ENCODE results near the gene PRDM16. TPM values are rescaled to one million over a fixed set of nuclear protein-coding genes. Genes with fewer than 3 reads are reported as not detected.

Gene PRDM16
- polyA plus RNA-seq, 1 donor (not counting 4 experiments of a cell fraction or from before 2014, with no cell fraction given) = 0.05 TPM

GRCh38 chr1:3204725-3205124, 135.7 kb downstream of the PRDM16 start:
- Histone ChIP-seq H3K9ac (ENCODE audit: control insufficient read depth, extremely low read depth, insufficient read depth, low read length) (no peak overlapping the region), H3K79me2 (ENCODE audit: control insufficient read depth, insufficient read depth, low read length) (no peaks in the 10 kb centered on the region), H3K4me1 (ENCODE audit: control insufficient read depth, extremely low read depth, insufficient read depth, low read length) (no peaks in the 10 kb centered on the region), H4K20me1 (ENCODE audit: control insufficient read depth, extremely low read depth, insufficient read depth, low read length) (no peaks in the 10 kb centered on the region), H3K9me1 (ENCODE audit: control insufficient read depth, extremely low read depth, insufficient read depth, low read length) (no peaks in the 10 kb centered on the region), H3K4me2 (ENCODE audit: control insufficient read depth, extremely low read depth, insufficient read depth, low read depth, low read length) (no peak overlapping the region), H3K27ac (ENCODE audit: control insufficient read depth, insufficient read depth, low read length) (no peak overlapping the region), H3K27me3 (ENCODE audit: control insufficient read depth, extremely low read depth, insufficient read depth, low read length) (no peaks in the 10 kb centered on the region), H3K9me3 (ENCODE audit: control insufficient read depth, low read depth, low read length) (peaks cover 13% of the 10 kb centered on the region), H3K36me3 (ENCODE audit: control insufficient read depth in 2 of 2, extremely low read depth in 1 of 2, insufficient read depth in 2 of 2, low read length in 2 of 2) (no peaks in the 10 kb centered on the region), H2AFZ (ENCODE audit: control insufficient read depth, low read length) (no peak overlapping the region), H3K4me3 (ENCODE audit: control insufficient read depth in 2 of 3, extremely low read depth in 1 of 3, insufficient read depth in 2 of 3, low read depth in 1 of 3, low read length in 3 of 3) (no peak overlapping the region)
- DNase-seq (ENCODE audit: low read depth, low spot score) (no peak), FAIRE-seq (no peak)
- TF ChIP-seq EZH2 (IDR thresholded peaks at IDR 0.05; ENCODE audit: low read length) (no peak), CTCF (optimal IDR thresholded peaks at IDR 0.05 in 1 of 3, IDR thresholded peaks at IDR 0.05 in 1 of 3, conservative IDR thresholded peaks at IDR 0.05 in 1 of 3; ENCODE audit: extremely low read depth in 1 of 3, insufficient read depth in 2 of 3, low read length in 3 of 3) (no peak)
- dilution Hi-C loops (cut with MboI; ENCODE audit: extremely low pct_ligation_motif_present, low sequenced_read_pairs) = no loop called here

GRCh38 chr1:3205815-3206214, 136.8 kb downstream of the PRDM16 start:
- DNase-seq (ENCODE audit: low read depth, low spot score) (no peak), FAIRE-seq (no peak)
- Histone ChIP-seq H3K9ac (ENCODE audit: control insufficient read depth, extremely low read depth, insufficient read depth, low read length) (no peak overlapping the region), H3K36me3 (ENCODE audit: control insufficient read depth in 2 of 2, extremely low read depth in 1 of 2, insufficient read depth in 2 of 2, low read length in 2 of 2) (no peaks in the 10 kb centered on the region), H3K4me2 (ENCODE audit: control insufficient read depth, extremely low read depth, insufficient read depth, low read depth, low read length) (no peak overlapping the region), H3K9me1 (ENCODE audit: control insufficient read depth, extremely low read depth, insufficient read depth, low read length) (no peaks in the 10 kb centered on the region), H3K27me3 (ENCODE audit: control insufficient read depth, extremely low read depth, insufficient read depth, low read length) (no peaks in the 10 kb centered on the region), H3K4me3 (ENCODE audit: control insufficient read depth in 2 of 3, extremely low read depth in 1 of 3, insufficient read depth in 2 of 3, low read depth in 1 of 3, low read length in 3 of 3) (no peak overlapping the region), H3K9me3 (ENCODE audit: control insufficient read depth, low read depth, low read length) (peaks cover 11% of the 10 kb centered on the region), H4K20me1 (ENCODE audit: control insufficient read depth, extremely low read depth, insufficient read depth, low read length) (no peaks in the 10 kb centered on the region), H3K4me1 (ENCODE audit: control insufficient read depth, extremely low read depth, insufficient read depth, low read length) (no peaks in the 10 kb centered on the region), H2AFZ (ENCODE audit: control insufficient read depth, low read length) (no peak overlapping the region), H3K79me2 (ENCODE audit: control insufficient read depth, insufficient read depth, low read length) (no peaks in the 10 kb centered on the region), H3K27ac (ENCODE audit: control insufficient read depth, insufficient read depth, low read length) (no peak overlapping the region)
- TF ChIP-seq CTCF (optimal IDR thresholded peaks at IDR 0.05 in 1 of 3, IDR thresholded peaks at IDR 0.05 in 1 of 3, conservative IDR thresholded peaks at IDR 0.05 in 1 of 3; ENCODE audit: extremely low read depth in 1 of 3, insufficient read depth in 2 of 3, low read length in 3 of 3) (no peak), EZH2 (IDR thresholded peaks at IDR 0.05; ENCODE audit: low read length) (no peak)
- dilution Hi-C loops (cut with MboI; ENCODE audit: extremely low pct_ligation_motif_present, low sequenced_read_pairs) = no loop called here
